ENCODE measurements around the gene GALT. TPM values are rescaled to one million over a fixed set of nuclear protein-coding genes. Genes with fewer than 3 reads are reported as not detected.
A peak's percentile ranks its signal among the peaks of the same experiment; 100 is the strongest.

GALT gene
- total RNA-seq, 1 donor = 36.7 TPM

DNA sequence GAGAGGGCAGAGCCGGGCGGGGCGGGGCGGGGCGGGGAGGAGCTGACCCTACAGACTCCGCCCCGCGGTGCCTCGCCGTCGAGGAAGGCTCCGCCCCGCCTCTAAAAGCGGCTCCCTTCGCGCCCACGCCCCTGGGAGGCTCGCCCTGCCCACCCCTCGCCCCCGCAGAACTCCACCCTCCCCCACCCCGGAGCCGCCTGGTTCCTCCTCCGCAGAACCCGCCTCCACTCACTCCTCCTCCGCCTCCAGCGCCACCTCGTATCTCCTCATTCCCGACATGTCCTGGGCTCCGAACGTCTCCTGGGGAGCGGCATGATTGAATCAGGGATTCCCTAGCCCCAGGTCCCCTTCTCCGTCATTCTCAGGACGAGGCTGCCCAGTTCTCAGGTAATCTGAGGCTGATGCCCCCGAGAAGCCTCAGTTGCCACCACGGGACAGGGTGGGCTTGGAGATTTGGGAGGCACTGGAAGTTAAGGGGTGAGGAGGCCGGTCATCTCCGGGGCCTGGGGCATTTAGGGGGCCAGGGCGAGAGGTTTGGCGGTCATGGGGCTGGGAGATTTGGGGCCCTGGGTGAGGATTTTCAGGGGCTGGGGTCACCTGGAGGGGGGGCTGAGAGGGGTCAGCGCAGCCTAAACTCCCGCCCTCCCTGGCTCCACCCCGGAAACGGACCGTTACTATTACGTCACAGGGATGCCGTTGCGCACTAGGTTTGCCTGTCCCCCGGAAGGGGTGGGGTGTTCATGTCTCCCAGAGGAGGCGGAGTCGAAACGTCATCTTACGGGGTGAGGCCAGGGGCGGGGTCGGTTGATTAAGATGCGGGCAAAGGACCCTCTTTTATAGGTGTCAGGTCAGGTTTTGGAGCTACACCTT, 19.1 kb downstream of the GALT start:
- peak overlapping the region; percentile 85 for H3K4me3 ChIP-seq (ENCODE audit: low read depth, low read length)
- TF ChIP-seq, protein P1, sequence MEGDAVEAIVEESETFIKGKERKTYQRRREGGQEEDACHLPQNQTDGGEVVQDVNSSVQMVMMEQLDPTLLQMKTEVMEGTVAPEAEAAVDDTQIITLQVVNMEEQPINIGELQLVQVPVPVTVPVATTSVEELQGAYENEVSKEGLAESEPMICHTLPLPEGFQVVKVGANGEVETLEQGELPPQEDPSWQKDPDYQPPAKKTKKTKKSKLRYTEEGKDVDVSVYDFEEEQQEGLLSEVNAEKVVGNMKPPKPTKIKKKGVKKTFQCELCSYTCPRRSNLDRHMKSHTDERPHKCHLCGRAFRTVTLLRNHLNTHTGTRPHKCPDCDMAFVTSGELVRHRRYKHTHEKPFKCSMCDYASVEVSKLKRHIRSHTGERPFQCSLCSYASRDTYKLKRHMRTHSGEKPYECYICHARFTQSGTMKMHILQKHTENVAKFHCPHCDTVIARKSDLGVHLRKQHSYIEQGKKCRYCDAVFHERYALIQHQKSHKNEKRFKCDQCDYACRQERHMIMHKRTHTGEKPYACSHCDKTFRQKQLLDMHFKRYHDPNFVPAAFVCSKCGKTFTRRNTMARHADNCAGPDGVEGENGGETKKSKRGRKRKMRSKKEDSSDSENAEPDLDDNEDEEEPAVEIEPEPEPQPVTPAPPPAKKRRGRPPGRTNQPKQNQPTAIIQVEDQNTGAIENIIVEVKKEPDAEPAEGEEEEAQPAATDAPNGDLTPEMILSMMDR (IDR thresholded peaks at IDR 0.05; ENCODE audit: insufficient read depth, low read depth, low read length) = no peak
- DNase-seq (ENCODE audit: low read depth) = peak; percentile 96

DNA sequence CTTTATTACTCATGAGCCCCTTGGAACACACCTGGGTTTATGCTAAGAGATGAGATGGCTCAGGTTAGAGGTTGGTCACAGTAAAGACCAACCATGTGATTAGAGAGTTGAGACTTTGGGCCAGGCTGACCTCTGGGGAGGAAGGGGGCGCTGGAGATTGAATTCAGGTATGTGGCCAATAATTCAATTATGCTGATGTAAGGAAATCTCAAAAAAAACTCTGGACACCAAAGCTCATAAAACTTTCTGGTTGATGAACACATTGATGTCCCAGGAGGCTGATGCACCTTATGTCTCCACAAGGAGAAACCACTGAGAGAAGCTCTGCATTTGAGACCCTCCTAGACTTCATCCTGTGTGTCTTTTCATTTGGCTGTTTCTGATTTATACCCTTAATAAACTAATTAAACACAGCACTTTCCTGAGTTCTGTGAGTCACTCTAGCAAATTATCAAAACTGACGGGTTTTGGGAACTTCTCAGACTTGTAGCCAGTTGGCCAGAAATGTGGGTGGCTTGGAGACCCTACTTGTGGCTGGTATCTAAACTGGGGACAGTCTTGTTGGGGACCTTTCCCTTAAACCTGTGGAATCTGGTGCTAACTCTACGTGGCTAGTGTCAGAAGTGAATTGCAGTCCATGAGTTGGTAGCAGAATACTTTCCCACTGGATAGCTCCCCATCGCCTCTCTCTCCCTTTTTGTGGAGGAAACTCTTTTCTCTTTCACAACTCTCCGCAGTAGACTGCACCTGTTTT, 23.5 kb downstream of the GALT start:
- TF ChIP-seq, protein P1 (IDR thresholded peaks at IDR 0.05; ENCODE audit: insufficient read depth, low read depth, low read length) = no peak
- no peak for DNase-seq (ENCODE audit: low read depth)
- no peak overlapping the region for H3K4me3 ChIP-seq (ENCODE audit: low read depth, low read length)

DNA sequence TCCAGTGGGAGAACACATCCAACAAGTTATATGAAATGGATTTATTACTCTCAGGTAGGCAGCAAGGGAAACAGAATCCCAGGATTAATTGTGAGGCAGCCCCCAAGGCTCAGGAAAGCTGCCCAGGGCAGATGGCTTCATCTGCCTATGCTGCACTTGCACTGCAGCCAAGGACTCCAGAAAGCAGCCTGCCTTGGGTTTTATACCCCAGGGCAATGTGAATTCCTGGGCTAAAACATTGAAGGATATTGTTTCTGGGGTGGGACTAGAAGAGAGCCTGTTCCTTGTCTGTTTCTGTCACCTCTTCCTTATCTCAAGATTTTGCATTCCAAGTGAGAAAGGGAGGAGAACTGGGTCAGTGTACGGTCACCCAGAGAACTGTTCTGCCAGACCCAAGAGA, 24.8 kb downstream of the GALT start:
- TF ChIP-seq, protein P1 (IDR thresholded peaks at IDR 0.05; ENCODE audit: insufficient read depth, low read depth, low read length) = no peak
- DNase-seq (ENCODE audit: low read depth) = no peak
- no peak overlapping the region for H3K4me3 ChIP-seq (ENCODE audit: low read depth, low read length)

DNA sequence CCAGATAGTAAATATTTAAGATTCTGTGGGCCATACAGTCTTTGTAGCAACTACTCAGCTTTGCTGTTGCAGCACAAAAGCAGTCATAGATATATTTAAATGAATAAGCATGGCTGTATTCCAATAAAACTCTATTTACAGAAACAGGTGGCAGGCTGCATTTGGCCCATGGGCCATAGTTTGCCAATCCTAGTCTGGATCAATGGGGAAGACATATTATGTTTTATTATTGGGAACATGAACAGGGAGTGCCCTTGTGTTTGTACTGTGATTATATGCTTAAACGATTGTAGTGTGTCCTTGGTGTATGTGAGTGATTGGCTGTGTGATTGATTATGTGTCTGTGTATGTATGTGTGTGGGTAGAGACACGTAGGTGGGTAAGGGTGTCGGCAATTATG, 28.0 kb downstream of the GALT start:
- no peak overlapping the region for H3K4me3 ChIP-seq (ENCODE audit: low read depth, low read length)
- DNase-seq (ENCODE audit: low read depth) = no peak
- TF ChIP-seq, protein P1 (IDR thresholded peaks at IDR 0.05; ENCODE audit: insufficient read depth, low read depth, low read length) = no peak

DNA sequence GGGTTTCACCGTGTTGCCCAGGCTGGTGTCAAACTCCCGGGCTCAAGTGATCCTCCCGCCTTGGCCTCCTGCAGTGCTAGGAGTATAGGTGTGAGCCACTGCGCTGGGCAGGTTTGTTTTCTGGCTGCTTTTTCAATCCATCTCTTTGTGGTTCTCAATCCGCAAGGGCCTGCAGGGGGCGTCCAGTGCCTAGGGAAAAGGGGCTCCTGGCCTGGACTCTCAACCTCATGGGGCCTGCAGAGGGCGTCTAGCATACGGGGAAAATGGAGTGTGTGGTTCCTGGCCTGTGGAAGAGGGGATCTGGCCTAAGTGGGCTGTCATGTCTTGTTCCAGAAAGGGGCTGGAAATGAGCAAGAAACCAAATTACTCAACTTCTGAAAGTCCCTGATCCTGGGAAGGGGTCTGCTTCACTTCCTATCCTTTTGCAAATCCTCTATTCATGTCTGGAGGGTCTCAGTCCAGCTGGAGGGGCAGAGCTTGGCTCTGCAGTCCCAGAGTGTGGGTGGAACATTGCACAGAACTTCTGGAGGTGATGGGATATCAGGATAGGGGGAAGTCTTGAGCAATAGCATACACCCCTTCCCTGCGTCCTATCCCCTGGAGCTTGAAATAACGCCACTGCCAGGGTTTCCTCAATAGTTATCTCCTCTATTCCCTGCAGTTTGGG, 28.7 kb downstream of the GALT start:
- DNase-seq (ENCODE audit: low read depth) = peak; percentile 73
- no peak overlapping the region for H3K4me3 ChIP-seq (ENCODE audit: low read depth, low read length)
- TF ChIP-seq, protein P1 (IDR thresholded peaks at IDR 0.05; ENCODE audit: insufficient read depth, low read depth, low read length) = peak; percentile 91

DNA sequence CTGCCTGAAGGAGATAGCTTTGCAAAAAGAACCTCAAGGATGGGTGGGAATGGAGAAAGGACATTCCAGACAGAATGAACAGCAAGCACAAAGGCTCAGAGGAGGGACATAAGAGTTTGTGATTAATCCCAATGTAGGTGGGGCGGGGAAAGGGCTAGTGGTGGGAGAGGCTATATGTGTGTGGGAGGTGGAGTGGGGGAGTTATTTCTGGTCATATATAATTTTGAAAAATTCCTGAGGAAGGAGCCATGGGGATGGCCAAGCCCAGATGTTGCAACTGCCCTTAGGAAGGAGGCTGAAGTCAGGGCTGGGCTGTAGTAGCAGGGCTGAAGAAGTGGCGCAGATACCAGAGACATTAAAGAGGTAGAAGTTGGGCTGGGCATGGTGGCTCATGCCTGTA, 29.4 kb downstream of the GALT start:
- TF ChIP-seq, protein P1 (IDR thresholded peaks at IDR 0.05; ENCODE audit: insufficient read depth, low read depth, low read length) = no peak
- DNase-seq (ENCODE audit: low read depth) = no peak
- H3K4me3 ChIP-seq (ENCODE audit: low read depth, low read length) = no peak overlapping the region
